ENCODE data around the gene HMGCL. TPM values are rescaled to one million over a fixed set of nuclear protein-coding genes. Genes with fewer than 3 reads are reported as not detected.
A peak's percentile ranks its signal among the peaks of the same experiment; 100 is the strongest.
"Not testable (repeated sequence)": the region's sequence is repeated elsewhere in the genome, so short reads cannot be mapped to it uniquely, and the experiment has no call there.

The HMGCL gene
- total and polyA plus RNA-seq, 9 donors: 14.3 to 41.4 (median 25.9) TPM

GRCh38 chr1:23795676-23796465, 29.4 kb downstream of the HMGCL start:
- DNase-seq: peak in 3 of 5 donors; percentile 59 to 73 (median 70)
- Histone ChIP-seq H3K27me3 (no peaks in the 10 kb centered on the region), H3K9me3 (no peaks in the 10 kb centered on the region), H3K4me1 (ENCODE audit: insufficient read depth) (peaks cover 28% of the 10 kb centered on the region), H3K4me3 (no peak overlapping the region), H3K36me3 (no peaks in the 10 kb centered on the region), H3K27ac (peak overlapping the region in 1 of 2 donors; percentile 50)
- intact Hi-C loops (cut with DNase I): no loop called here
- TF ChIP-seq POLR2A (IDR thresholded peaks at IDR 0.05) (no peak), CTCF (IDR thresholded peaks at IDR 0.05) (no peak), EP300 (IDR thresholded peaks at IDR 0.05) (no peak)
- WGBS, 3 donors: 11 to 31% (median 28%) methylated on average over 15 to 16 of the region's 16 CpGs

GRCh38 chr1:23794732-23795182, 30.5 kb downstream of the HMGCL start:
- H3K4me3 ChIP-seq; H3K27me3 ChIP-seq; H3K36me3 ChIP-seq; H3K9me3 ChIP-seq; intact Hi-C loops (cut with DNase I): not testable (repeated sequence)
- peak in 1 of 5 donors; percentile 40 for DNase-seq
- 35 to 62% (median 52%) methylated on average over 6 to 9 of the region's 9 CpGs for WGBS, 3 donors
- Histone ChIP-seq H3K27ac (peak overlapping the region in 1 of 2 donors; percentile 50), H3K4me1 (ENCODE audit: insufficient read depth) (peaks cover 33% of the 10 kb centered on the region)

- Histone ChIP-seq H3K9me3 (no peaks in the 10 kb centered on the region), H3K4me1 (ENCODE audit: insufficient read depth) (peaks cover 27% of the 10 kb centered on the region), H3K4me3 (no peak overlapping the region), H3K27me3 (no peaks in the 10 kb centered on the region), H3K36me3 (no peaks in the 10 kb centered on the region), H3K27ac (peak overlapping the region in 1 of 2 donors; percentile 50)
- intact Hi-C loops (cut with DNase I): no loop called here
- TF ChIP-seq POLR2A (IDR thresholded peaks at IDR 0.05) (no peak), CTCF (IDR thresholded peaks at IDR 0.05) (no peak), EP300 (IDR thresholded peaks at IDR 0.05) (no peak)
- peak in 2 of 5 donors; percentile 38 to 39 for DNase-seq
- WGBS, 3 donors: 54 to 63% (median 61%) methylated on average over 19 to 21 of the region's 21 CpGs
Observed at GRCh38 chr1:23793861-23794731, 31.1 kb downstream of the HMGCL start.

- TF ChIP-seq EP300 (IDR thresholded peaks at IDR 0.05) (no peak), POLR2A (IDR thresholded peaks at IDR 0.05) (no peak), CTCF (IDR thresholded peaks at IDR 0.05) (no peak)
- no peaks in the 10 kb centered on the region for H3K27me3 ChIP-seq
- no peaks in the 10 kb centered on the region for H3K36me3 ChIP-seq
- no peaks in the 10 kb centered on the region for H3K9me3 ChIP-seq
- WGBS, 3 donors: 59 to 68% (median 62%) methylated on average over 16 of the region's 16 CpGs
- DNase-seq: peak in 4 of 5 donors; percentile 41 to 57 (median 46)
- peaks cover 27% of the 10 kb centered on the region for H3K4me1 ChIP-seq (ENCODE audit: insufficient read depth)
- intact Hi-C loops (cut with DNase I): no loop called here
- H3K4me3 ChIP-seq: no peak overlapping the region
- H3K27ac ChIP-seq: no peak overlapping the region
Observed at GRCh38 chr1:23793018-23793781, 32.0 kb downstream of the HMGCL start.
